C4-2B (cell line): ENCODE data around the gene ADGRD1.

Experiments
- ZFX ChIP-seq: fragments of 450-650 bp; IDR thresholded peaks from 2 replicates; pipeline ENCODE4 v1.6.1; 2017
- TF ChIP-seq, protein P1 (sequence below): fragments of 450-650 bp; conservative IDR thresholded peaks from 2 replicates; pipeline ENCODE4 v1.5.1; 2017; ENCODE audit warnings: mild to moderate bottlenecking

DNA sequence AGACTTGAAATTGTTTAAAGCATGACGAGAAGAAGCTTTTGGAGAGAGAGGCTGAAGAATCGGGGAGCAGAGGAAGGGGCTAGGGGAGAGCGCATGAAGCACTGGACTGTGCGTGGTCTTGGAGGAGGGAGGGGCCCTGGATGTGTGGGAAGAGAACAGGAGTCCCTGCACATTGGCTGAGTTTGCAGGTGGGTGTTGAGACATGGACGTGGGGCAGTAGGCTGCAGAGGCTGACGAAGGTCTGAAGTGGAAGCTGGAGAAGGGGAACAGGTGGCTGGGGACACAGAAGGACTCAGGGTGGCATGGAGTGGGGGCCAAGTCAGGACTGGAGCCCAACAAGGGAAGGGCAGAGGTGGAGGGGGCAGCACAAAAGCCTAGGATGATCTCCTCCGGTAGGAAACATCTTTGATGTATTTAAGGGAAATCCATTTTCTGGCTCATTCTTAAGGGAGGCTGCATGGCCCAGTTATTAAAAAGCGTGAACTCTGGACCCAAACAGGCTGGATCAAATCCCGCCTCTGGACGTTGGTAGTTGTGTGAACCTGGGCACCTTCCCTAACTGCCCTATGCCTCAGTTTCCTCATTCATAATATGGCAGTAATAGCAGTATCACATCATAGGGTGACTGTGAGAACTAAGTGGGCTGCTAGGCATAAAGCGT, 29.0 kb downstream of the ADGRD1 start:
- TF ChIP-seq, protein P1, sequence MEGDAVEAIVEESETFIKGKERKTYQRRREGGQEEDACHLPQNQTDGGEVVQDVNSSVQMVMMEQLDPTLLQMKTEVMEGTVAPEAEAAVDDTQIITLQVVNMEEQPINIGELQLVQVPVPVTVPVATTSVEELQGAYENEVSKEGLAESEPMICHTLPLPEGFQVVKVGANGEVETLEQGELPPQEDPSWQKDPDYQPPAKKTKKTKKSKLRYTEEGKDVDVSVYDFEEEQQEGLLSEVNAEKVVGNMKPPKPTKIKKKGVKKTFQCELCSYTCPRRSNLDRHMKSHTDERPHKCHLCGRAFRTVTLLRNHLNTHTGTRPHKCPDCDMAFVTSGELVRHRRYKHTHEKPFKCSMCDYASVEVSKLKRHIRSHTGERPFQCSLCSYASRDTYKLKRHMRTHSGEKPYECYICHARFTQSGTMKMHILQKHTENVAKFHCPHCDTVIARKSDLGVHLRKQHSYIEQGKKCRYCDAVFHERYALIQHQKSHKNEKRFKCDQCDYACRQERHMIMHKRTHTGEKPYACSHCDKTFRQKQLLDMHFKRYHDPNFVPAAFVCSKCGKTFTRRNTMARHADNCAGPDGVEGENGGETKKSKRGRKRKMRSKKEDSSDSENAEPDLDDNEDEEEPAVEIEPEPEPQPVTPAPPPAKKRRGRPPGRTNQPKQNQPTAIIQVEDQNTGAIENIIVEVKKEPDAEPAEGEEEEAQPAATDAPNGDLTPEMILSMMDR, result no peak
- no peak for TF ChIP-seq ZFX
